MCF 10A (cell line): ENCODE measurements around the gene THRB. TPM values are rescaled to one million over a fixed set of nuclear protein-coding genes. Genes with fewer than 3 reads are reported as not detected.

Experiments used
- BruUV-seq: library from RNA; stranded (reverse); fragments of 400-500 nt; replicated peaks from 2 replicates; lab custom pipeline; 2021; lab: Mats Ljungman, UMichigan
- CTCF ChIA-PET: fragments of 300-600 bp; sonication (Branson Sonifier 250); formaldehyde crosslinking; extraction: SDS; loops from one replicate; lab custom pipeline; 2021; ENCODE audit warnings: antibody characterized with exemption, inconsistent platforms; lab: Yijun Ruan, JAX
- POLR2A ChIA-PET: fragments of 300-600, 350-650 bp; sonication (Branson Sonifier 250); formaldehyde crosslinking; extraction: SDS; loops from one replicate; lab custom pipeline; 2020; ENCODE audit warnings: antibody characterized with exemption, inconsistent platforms; lab: Yijun Ruan, JAX
- DNase-seq: peaks from one replicate; pipeline ENCODE4 v3.0.0-alpha.2; 2018; ENCODE audit not compliant: unreplicated experiment
- H3K27ac Mint-ChIP-seq: one replicate; pipeline ENCODE4 v1.8.0; 2022; ENCODE audit warnings: mild to moderate bottlenecking, low read depth, mixed read lengths; ENCODE audit not compliant: unreplicated experiment
- H3K27me3 Mint-ChIP-seq: one replicate; pipeline ENCODE4 v1.8.0; 2022; ENCODE audit warnings: mixed read lengths; ENCODE audit not compliant: insufficient read depth, unreplicated experiment
- H3K36me3 Mint-ChIP-seq: one replicate; pipeline ENCODE4 v1.8.0; 2022; ENCODE audit warnings: mild to moderate bottlenecking, moderate library complexity, mixed read lengths; ENCODE audit not compliant: insufficient read depth, unreplicated experiment
- H3K4me1 Mint-ChIP-seq: one replicate; pipeline ENCODE4 v1.8.0; 2022; ENCODE audit warnings: mixed read lengths; ENCODE audit not compliant: insufficient read depth, unreplicated experiment
- H3K4me3 Mint-ChIP-seq: one replicate; pipeline ENCODE4 v1.8.0; 2022; ENCODE audit warnings: mild to moderate bottlenecking, moderate library complexity, mixed read lengths; ENCODE audit not compliant: unreplicated experiment
- H3K9me3 Mint-ChIP-seq: one replicate; pipeline ENCODE4 v1.8.0; 2022; ENCODE audit warnings: mixed read lengths; ENCODE audit not compliant: unreplicated experiment
- CTCF ChIP-seq: fragments of 200-600 bp; IDR thresholded peaks from one replicate; pipeline ENCODE4 v1.8.0; 2022; ENCODE audit warnings: antibody characterized with exemption, mild to moderate bottlenecking; ENCODE audit not compliant: unreplicated experiment
- intact Hi-C: fragments of 100-400 bp; cut with micrococcal nuclease; formaldehyde crosslinking; loops from 2 replicates; pipeline ENCODE4 v1.14.1; 2022
- total RNA-seq: library from RNA; stranded (reverse); gene quantifications from 2 replicates; pipeline ENCODE4 v1.2.3, GENCODE V29; 2022

Gene THRB
- total RNA-seq, 1 experiment from 2014 or later, result 4.2 TPM

- Mint-ChIP-seq H3K4me1 (peaks cover 7% of the 10 kb centered on the region), H3K36me3 (no peaks in the 10 kb centered on the region), H3K27me3 (no peaks in the 10 kb centered on the region), H3K4me3 (no peak overlapping the region), H3K9me3 (no peaks in the 10 kb centered on the region), H3K27ac (no peak overlapping the region)
- intact Hi-C loops, result no loop called here
- no peak for TF ChIP-seq CTCF
- no TSS peak for BruUV-seq
- DNase-seq, result no peak
- CTCF ChIA-PET, result interaction anchor here (0.8 to 2.2 kb wide), 5 partner anchors 16 to 566 kb away, joined by 3 to 7 read pairs (median 3); no protein-coding TSS in a partner anchor
- POLR2A ChIA-PET, result interaction anchor here (1.3 kb wide), 1 partner anchor 11 kb away, joined by 6 read pairs; no protein-coding TSS in a partner anchor
Measured at GRCh38 chr3:24117508-24117907, 377.1 kb downstream of the THRB start.

GRCh38 chr3:24111711-24112110, 382.9 kb downstream of the THRB start:
- Mint-ChIP-seq H3K4me1 (peaks cover 15% of the 10 kb centered on the region), H3K36me3 (no peaks in the 10 kb centered on the region), H3K9me3 (no peaks in the 10 kb centered on the region), H3K27me3 (no peaks in the 10 kb centered on the region), H3K27ac (no peak overlapping the region), H3K4me3 (no peak overlapping the region)
- ChIA-PET POLR2A (no interaction called here), CTCF (no interaction called here)
- BruUV-seq, result no TSS peak
- intact Hi-C loops, result no loop called here
- no peak for TF ChIP-seq CTCF
- DNase-seq, result no peak

- no TSS peak for BruUV-seq
- no peak for TF ChIP-seq CTCF
- H3K27ac Mint-ChIP-seq, result no peak overlapping the region
- peaks cover 15% of the 10 kb centered on the region for H3K4me1 Mint-ChIP-seq
- no peaks in the 10 kb centered on the region for H3K9me3 Mint-ChIP-seq
- no peak overlapping the region for H3K4me3 Mint-ChIP-seq
- CTCF ChIA-PET, result interaction anchor here (0.6 to 1.7 kb wide), 3 partner anchors 21 to 121 kb away, joined by 3 to 7 read pairs (median 3); no protein-coding TSS in a partner anchor
- POLR2A ChIA-PET, result interaction anchor here (0.9 to 1.2 kb wide), 3 partner anchors 8 to 37 kb away, joined by 3 to 4 read pairs (median 3); no protein-coding TSS in a partner anchor
- intact Hi-C loops, result no loop called here
- H3K36me3 Mint-ChIP-seq, result no peaks in the 10 kb centered on the region
- no peak for DNase-seq
- no peaks in the 10 kb centered on the region for H3K27me3 Mint-ChIP-seq
Measured at GRCh38 chr3:24110051-24110450, 384.6 kb downstream of the THRB start.

- peak overlapping the region; percentile 70 for H3K27ac Mint-ChIP-seq
- ChIA-PET POLR2A (interaction anchor here (0.6 to 1.7 kb wide), 2 partner anchors 9 to 27 kb away, joined by 3 to 6 read pairs; no protein-coding TSS in a partner anchor), CTCF (interaction anchor here (0.6 to 1.5 kb wide), 8 partner anchors 13 to 348 kb away, joined by 3 to 6 read pairs (median 3); no protein-coding TSS in a partner anchor)
- H3K27me3 Mint-ChIP-seq, result no peaks in the 10 kb centered on the region
- intact Hi-C loops, result no loop called here
- no peaks in the 10 kb centered on the region for H3K9me3 Mint-ChIP-seq
- BruUV-seq, result no TSS peak
- H3K4me3 Mint-ChIP-seq, result no peak overlapping the region
- peaks cover 27% of the 10 kb centered on the region for H3K4me1 Mint-ChIP-seq
- H3K36me3 Mint-ChIP-seq, result no peaks in the 10 kb centered on the region
- TF ChIP-seq CTCF, result no peak
- DNase-seq, result peak; percentile 16
Measured at GRCh38 chr3:24101676-24102168, 392.9 kb downstream of the THRB start.
